OCI-M2 (cell line): ENCODE results near the gene C11orf58.

Experiments used
- DNase-seq: peaks from one replicate; lab custom pipeline; 2025; ENCODE audit not compliant: unreplicated experiment; lab: John Stamatoyannopoulos, UW

C11orf58 gene

DNA sequence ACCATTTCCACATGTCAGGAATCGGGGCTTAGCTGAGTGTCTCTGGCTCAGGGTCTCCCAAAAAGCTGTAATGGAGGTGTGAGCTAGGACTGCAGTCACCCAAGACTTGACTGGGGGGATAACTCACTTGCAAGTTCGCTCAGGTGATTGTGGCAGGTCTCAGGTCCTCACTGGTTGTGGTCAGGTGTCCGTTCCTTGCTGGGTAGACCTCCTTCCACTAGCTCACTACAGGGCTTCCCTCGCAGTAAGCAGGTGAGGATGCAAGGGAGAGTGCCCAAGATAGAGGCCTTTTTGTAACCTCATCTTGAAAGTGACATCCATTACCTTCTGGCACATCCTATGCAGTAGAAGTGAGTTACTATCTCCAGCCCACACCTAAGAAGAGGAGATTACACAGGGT lies 29.5 kb downstream of the C11orf58 start:
- DNase-seq, result no peak

GRCh38 chr11:16769386-16769785 lies 30.9 kb downstream of the C11orf58 start:
- DNase-seq, result no peak

- no peak for DNase-seq
These were observed 31.6 kb downstream of the C11orf58 start for GRCh38 chr11:16770016-16770415.

DNA sequence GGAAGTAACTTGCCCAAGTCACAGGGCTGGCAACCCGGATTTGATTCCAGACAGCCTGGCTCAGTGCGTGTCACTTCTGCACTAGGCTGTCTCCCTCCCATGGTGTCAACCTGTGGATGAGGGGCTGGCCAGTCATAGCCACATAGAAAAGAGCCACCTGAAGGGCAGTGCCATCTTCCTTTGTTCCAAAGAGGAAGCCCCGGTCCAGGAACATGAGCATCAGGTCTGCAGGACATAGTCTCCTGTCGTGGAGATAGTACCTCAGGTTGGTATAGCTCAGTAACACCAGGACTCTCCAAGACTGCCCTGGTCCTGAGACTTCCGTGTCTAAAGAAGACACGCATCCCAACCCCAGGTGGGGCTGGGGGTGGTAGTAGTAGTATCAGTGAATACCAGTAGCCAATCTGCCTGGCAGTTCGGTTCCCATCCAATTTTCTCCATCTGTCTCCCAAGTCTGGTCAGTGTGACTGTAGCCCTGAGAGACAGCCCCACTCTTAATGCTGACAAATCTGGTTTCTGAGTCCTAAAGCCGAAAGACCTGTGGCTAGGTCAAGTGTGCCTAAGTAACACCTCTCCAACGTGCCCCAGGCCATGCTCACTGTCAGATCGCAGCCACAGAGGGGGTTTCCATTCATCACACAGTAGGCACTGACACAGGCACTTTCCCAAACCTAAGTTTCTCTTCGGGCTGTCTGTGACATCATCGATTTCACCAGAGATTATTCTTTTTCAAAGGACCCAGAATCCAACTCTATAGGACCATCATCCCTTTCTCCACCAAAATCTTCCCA lies 33.1 kb downstream of the C11orf58 start:
- no peak for DNase-seq

DNA sequence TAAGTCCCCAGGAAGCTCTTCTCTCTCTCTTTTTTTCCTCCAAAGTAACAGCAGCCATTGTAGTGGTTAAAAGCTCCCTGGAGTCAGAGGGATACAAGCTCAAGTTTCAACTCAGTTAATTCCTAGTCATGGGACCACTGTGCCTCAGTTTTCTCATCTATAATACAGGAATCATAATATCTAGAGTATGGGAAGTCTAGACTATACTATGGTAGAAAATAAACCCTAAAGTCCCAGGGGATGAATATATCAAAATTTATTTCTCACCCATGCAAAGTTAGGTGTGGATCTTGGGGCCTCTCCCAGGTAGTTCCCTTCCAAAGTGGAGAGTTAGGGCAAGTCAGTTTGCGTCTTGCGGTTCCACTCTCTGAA lies 33.7 kb downstream of the C11orf58 start:
- DNase-seq, result no peak

- no peak for DNase-seq
These were observed 35.8 kb downstream of the C11orf58 start for GRCh38 chr11:16773981-16774935.

DNA sequence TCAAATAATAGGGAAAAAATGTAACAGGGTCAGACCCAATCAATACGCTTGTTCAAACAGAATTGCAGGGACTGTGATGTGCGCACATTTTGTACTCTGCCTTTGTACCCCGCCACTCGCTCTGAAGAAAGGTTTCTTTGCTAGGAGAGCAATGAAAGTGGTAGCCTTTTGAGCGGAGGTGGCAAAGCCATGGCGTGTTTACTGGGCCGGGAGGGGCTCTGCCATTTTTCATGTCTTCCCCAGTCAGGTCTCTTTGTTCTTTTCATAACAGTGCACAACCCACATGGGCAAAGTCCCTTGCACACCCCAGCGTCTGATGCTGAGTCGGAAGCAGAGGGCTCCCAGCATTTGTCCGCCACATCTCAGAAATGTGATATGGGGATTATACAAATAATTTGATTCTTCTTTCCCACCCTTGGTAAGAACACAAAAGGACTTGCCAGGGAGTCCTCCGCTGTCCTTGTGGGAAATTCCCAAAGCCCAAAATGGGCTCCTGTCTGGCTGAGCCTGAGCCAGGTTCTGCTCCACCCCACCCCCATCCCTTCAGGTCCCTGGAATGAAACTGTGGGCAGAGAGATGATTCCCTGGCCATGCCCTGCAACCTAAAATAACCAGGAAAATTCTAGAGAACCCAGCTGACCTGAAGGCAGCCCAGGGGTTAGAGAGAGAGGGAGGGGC lies 36.6 kb downstream of the C11orf58 start:
- no peak for DNase-seq

- no peak for DNase-seq
These were observed 37.3 kb downstream of the C11orf58 start for GRCh38 chr11:16775614-16776283.

GRCh38 chr11:16776711-16777612 lies 38.5 kb downstream of the C11orf58 start:
- DNase-seq, result no peak

DNA sequence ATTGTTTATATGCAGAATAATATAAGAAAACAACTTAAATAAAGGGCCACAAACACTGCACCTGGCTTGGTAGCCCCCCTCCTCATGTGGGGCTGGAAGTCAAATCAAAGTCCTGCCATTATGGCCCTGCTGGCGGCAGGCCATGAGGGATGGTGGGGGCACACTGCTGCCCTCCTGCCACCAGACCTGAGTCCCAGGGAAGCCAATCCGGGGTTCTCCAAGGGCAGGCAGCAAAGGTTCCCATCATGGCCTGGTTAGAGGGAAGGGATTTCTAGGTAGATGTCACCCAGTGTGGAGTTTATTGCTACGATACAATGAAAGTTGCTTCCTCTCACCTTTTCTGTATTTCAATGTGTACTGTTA lies 39.1 kb downstream of the C11orf58 start:
- no peak for DNase-seq

DNA sequence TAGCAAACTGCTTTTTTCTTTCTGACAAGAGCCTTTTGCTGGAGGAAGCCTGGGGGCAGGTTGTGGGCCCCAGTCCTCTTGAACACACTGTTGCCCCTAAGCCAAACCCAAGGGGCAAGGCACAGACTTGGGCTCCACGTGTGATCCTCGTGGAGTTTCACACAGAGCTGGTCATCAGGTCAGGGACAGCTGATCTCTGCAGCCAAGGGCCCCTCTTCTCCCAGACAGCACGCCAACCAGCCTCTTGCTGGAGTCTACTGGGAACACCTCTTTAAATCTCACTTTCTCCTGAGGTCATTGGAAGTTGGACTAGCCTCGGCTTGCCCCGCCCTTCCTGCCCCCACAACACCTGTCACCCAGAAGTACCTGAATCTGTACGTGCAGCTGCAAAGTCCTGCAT lies 39.8 kb downstream of the C11orf58 start:
- no peak for DNase-seq

DNA sequence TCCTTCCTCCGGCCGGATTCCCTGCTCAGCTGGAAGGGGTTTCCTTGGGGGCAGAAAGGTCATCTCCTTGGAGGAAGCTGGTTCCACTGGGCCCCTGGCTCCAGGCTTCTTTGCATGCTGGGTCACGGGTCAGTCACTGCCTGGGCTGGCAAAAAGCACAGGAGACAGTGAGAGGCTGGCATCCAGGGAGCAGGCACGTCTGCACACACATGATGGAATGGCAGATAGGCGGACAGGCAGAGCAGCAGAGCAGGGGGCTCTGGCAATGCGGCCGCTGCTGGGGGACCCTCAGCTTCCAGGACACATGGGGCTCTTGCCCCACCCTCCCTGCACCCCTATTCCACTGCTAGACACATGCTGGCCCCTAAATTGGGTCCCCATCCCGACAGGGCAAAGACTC lies 40.4 kb downstream of the C11orf58 start:
- DNase-seq, result no peak

DNA sequence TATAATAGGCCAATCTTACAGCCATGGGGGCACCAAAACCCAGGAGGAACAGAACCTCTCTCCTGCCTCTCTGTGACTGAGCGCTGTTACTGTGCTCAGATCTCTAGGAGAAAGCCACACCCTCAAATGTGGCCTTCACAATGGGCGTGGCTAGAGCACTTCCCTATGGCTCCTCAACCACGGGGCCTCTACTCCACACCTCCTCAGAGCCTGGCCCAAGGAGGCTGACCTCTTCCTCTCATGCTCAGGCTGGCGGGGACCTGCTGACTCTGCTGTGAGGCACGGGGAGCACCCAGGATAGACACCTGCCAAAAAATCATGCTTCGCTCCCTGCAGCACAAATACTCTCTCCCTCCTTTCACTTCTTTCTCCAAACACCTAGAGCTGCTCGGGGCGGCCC lies 41.0 kb downstream of the C11orf58 start:
- no peak for DNase-seq

DNA sequence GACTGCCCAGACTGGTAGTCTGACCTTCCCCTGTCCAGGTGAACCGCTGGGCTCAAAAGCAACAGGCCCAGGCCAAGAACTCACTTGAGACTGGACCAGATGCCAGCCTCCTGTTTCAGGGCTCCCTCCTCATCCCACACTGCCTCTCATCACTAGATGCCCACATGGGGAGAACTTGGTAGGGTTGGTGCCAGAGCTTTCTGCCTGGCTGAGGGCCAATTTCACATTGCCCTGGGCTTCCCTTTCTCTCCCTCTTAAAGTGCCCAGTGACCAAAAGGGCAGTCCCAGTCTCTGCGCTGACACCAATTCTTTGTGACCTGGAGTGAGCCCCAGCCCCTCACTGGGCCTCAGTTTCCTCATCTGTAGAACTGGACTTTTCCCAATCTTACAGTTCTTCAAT lies 41.7 kb downstream of the C11orf58 start:
- DNase-seq, result no peak

- no peak for DNase-seq
These were observed 42.5 kb downstream of the C11orf58 start for GRCh38 chr11:16780698-16781550.

- no peak for DNase-seq
These were observed 43.8 kb downstream of the C11orf58 start for GRCh38 chr11:16781936-16782919.

- DNase-seq, result no peak
These were observed 44.9 kb downstream of the C11orf58 start for GRCh38 chr11:16783321-16783801.

- no peak for DNase-seq
These were observed 45.6 kb downstream of the C11orf58 start for GRCh38 chr11:16784097-16784496.
